ENCODE results near the gene AKR1E2. TPM values are rescaled to one million over a fixed set of nuclear protein-coding genes. Genes with fewer than 3 reads are reported as not detected.

The AKR1E2 gene
- total and polyA plus RNA-seq, 2 of the 8 experiments (the other 6 are each of a cell fraction or from before 2014, with no cell fraction given): 2.6 to 3.5 TPM

GRCh38 chr10:4887501-4887900, 61.5 kb downstream of the AKR1E2 start:
- no peak overlapping the region for H3K4ac ChIP-seq (replicated peaks; ENCODE audit: insufficient read length, low read depth, low read length)
- H3K27me3 ChIP-seq (replicated peaks in 1 of 4; ENCODE audit: control insufficient read depth in 3 of 4, extremely low read depth in 1 of 4, insufficient read depth in 3 of 4, low read length in 3 of 4): no peaks in the 10 kb centered on the region
- 88% methylated on average over 9 of the region's 9 CpGs; no CpG with 5 or more reads in 1 of the 2 experiments for WGBS, 2 experiments (ENCODE audit: extremely low coverage in 1 of 2, insufficient coverage in 1 of 2, insufficient read length in 1 of 2, insufficient replicate concordance in 2 of 2, low coverage in 1 of 2, low lambda C conversion rate in 2 of 2, missing lambda C conversion rate in 1 of 2)
- no peak overlapping the region for H2AK5ac ChIP-seq (ENCODE audit: low read depth, low read length)
- no peak overlapping the region for H2BK5ac ChIP-seq (ENCODE audit: low read depth, low read length)
- H3K4me1 ChIP-seq (replicated peaks in 1 of 4; ENCODE audit: control insufficient read depth in 3 of 4, insufficient read depth in 4 of 4, low read length in 3 of 4): no peaks in the 10 kb centered on the region
- H2BK20ac ChIP-seq (ENCODE audit: low read length): no peak overlapping the region
- H3K18ac ChIP-seq (ENCODE audit: extremely low read depth, low read length): no peak overlapping the region
- CTCF ChIA-PET (ENCODE audit: partially characterized antibody): interaction anchor here (0.8 to 1.5 kb wide), 4 partner anchors 12 to 736 kb away, joined by 3 to 4 read pairs (median 3); no protein-coding TSS in a partner anchor
- H3K79me2 ChIP-seq (ENCODE audit: control insufficient read depth in 1 of 2, insufficient read depth in 2 of 2, low read length in 2 of 2): no peaks in the 10 kb centered on the region
- DNase-seq (ENCODE audit: low read depth in 1 of 2, low spot score in 2 of 2): no peak
- no peaks in the 10 kb centered on the region for H4K20me1 ChIP-seq (replicated peaks in 1 of 2; ENCODE audit: control insufficient read depth in 1 of 2, insufficient read depth in 2 of 2, low read length in 2 of 2)
- no peak overlapping the region for H3K27ac ChIP-seq (ENCODE audit: low read depth, low read length)
- no peak overlapping the region for H4K5ac ChIP-seq (ENCODE audit: insufficient read length, low read depth, low read length)
- no peak overlapping the region for H2BK12ac ChIP-seq (ENCODE audit: low read depth, low read length)
- FAIRE-seq: no peak
- H3K9me3 ChIP-seq (ENCODE audit: insufficient read depth in 2 of 2, low read depth in 1 of 2, low read length in 1 of 2): no peaks in the 10 kb centered on the region
- no peak overlapping the region for H4K8ac ChIP-seq (ENCODE audit: extremely low read depth, insufficient read depth, low read length)
- H4K91ac ChIP-seq (replicated peaks; ENCODE audit: insufficient read length, low read length): no peak overlapping the region
- H3K4me2 ChIP-seq (ENCODE audit: insufficient read depth in 1 of 2, low read depth in 2 of 2, low read length in 2 of 2): no peak overlapping the region
- no peak overlapping the region for H3K23ac ChIP-seq (ENCODE audit: insufficient read length)
- no peak overlapping the region for H2BK120ac ChIP-seq (replicated peaks; ENCODE audit: low read depth, low read length)
- no peak overlapping the region for H3K4me3 ChIP-seq (ENCODE audit: extremely low read depth in 1 of 4, insufficient read depth in 2 of 4, low read depth in 3 of 4, low read length in 4 of 4)
- no peak overlapping the region for H3K14ac ChIP-seq (ENCODE audit: insufficient read length)
- H2AFZ ChIP-seq (ENCODE audit: low read length): no peak overlapping the region
- no peak overlapping the region for H2BK15ac ChIP-seq (ENCODE audit: low read length)
- POLR2A ChIA-PET (ENCODE audit: partially characterized antibody): no interaction called here
- no peaks in the 10 kb centered on the region for H3K79me1 ChIP-seq (ENCODE audit: low read depth, low read length)
- no peaks in the 10 kb centered on the region for H3K36me3 ChIP-seq (ENCODE audit: control insufficient read depth in 2 of 4, insufficient read depth in 4 of 4, low read length in 3 of 4)
- no peak overlapping the region for H3K9ac ChIP-seq (replicated peaks in 1 of 4; ENCODE audit: extremely low read depth in 1 of 4, low read depth in 3 of 4, low read length in 3 of 4)
- no peak overlapping the region for H3K56ac ChIP-seq (replicated peaks; ENCODE audit: insufficient read length, low read depth, low read length)
- no peaks in the 10 kb centered on the region for H3K23me2 ChIP-seq (ENCODE audit: low read depth, low read length)
- TF ChIP-seq HDAC6 (IDR thresholded peaks at IDR 0.05; ENCODE audit: low read depth, low read length) (no peak), POLR2A (IDR thresholded peaks at IDR 0.05; ENCODE audit: control extremely low read depth in 1 of 2, low read depth in 2 of 2, low read length in 2 of 2) (no peak), GABPA (IDR thresholded peaks at IDR 0.05; ENCODE audit: borderline replicate concordance, insufficient read depth, low read length) (no peak), CTCF (IDR thresholded peaks at IDR 0.05; ENCODE audit: control extremely low read depth in 1 of 3, insufficient read depth in 1 of 3, low read depth in 1 of 3, low read length in 3 of 3) (no peak), CBX5 (IDR thresholded peaks at IDR 0.05; ENCODE audit: low read depth, low read length) (no peak), SP2 (IDR thresholded peaks at IDR 0.05; ENCODE audit: low read length) (no peak), RAD21 (IDR thresholded peaks at IDR 0.05 in 1 of 2, conservative IDR thresholded peaks at IDR 0.05 in 1 of 2; ENCODE audit: low read depth in 2 of 2, low read length in 2 of 2) (no peak), KDM4A (IDR thresholded peaks at IDR 0.05; ENCODE audit: low read depth, low read length, severe bottlenecking) (no peak), CEBPB (IDR thresholded peaks at IDR 0.05; ENCODE audit: low read depth, low read length) (no peak), ZNF274 (IDR thresholded peaks at IDR 0.05; ENCODE audit: borderline replicate concordance, extremely low read depth, low read length) (no peak), JUND (IDR thresholded peaks at IDR 0.05; ENCODE audit: low read length) (no peak), SIX5 (IDR thresholded peaks at IDR 0.05; ENCODE audit: low read depth, low read length) (no peak), BACH1 (IDR thresholded peaks at IDR 0.05; ENCODE audit: low read length) (no peak)
